Loucy (cell line): Measurements from ENCODE around the gene HSPA14.

Experiments
- CTCF ChIP-seq: fragments of 200-600 bp; sonication (generic); conservative IDR thresholded peaks from 2 replicates; pipeline ENCODE4 v1.5.1; 2014; ENCODE audit warnings: mild to moderate bottlenecking, antibody characterized with exemption, low read length
- EZH2phosphoT487 ChIP-seq: fragments of 200-600 bp; IDR thresholded peaks from 2 replicates; pipeline ENCODE4 v1.6.1; 2018; ENCODE audit warnings: antibody characterized with exemption, mild to moderate bottlenecking, moderate library complexity, borderline replicate concordance

DNA sequence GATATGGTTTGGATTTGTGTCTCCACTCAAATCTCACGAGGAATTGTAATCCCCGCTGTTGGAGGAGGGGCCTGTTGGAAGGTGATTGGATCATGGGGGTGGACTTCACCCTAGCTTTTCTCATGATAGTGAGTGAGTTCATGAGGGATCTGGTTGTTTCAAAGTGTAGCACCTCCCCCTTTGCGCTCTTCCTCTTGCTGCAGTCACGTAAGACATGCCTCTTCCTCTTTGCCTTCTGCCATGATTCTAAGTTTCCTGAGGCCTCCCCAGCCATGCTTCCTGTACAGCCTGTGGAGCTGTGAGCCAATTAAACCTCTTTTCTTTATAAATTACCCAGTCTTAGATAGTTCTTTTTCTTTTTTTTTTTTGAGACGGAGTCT, 17.3 kb upstream of the HSPA14 start:
- TF ChIP-seq CTCF (no peak), EZH2phosphoT487 (no peak)
